IMR-90 (cell line): Measurements from ENCODE around the gene CYP3A4. TPM values are rescaled to one million over a fixed set of nuclear protein-coding genes. Genes with fewer than 3 reads are reported as not detected.

ENCODE experiments used
- ATAC-seq: fragments of 200-7000 bp; cut with Tn5 transposase; 2 replicates; pipeline ENCODE4 v1.9.1; 2020; ENCODE audit warnings: low read depth, mild to moderate bottlenecking, moderate library complexity
- BruUV-seq: library from RNA; stranded (reverse); fragments of 400-500 nt; replicated peaks from 2 replicates; lab custom pipeline; 2021; lab: Mats Ljungman, UMichigan
- CTCF ChIA-PET: fragments of 300-600 bp; formaldehyde crosslinking; extraction: SDS; loops from one replicate; lab custom pipeline; 2021; ENCODE audit warnings: antibody characterized with exemption; lab: Yijun Ruan, JAX
- POLR2A ChIA-PET: fragments of 300-600 bp; sonication (Branson Sonifier 250); formaldehyde crosslinking; loops from one replicate; lab custom pipeline; 2022; ENCODE audit warnings: antibody characterized with exemption; ENCODE audit not compliant: unreplicated experiment; lab: Charles Lee
- DNase-seq: peaks from one replicate; pipeline ENCODE4 v3.0.0; 2013
- H2AFZ ChIP-seq: replicated peaks from 2 replicates; pipeline ENCODE3; 2013; ENCODE audit warnings: low read length, mild to moderate bottlenecking; ENCODE audit not compliant: poor library complexity
- H2AK5ac ChIP-seq: 2 replicates; pipeline ENCODE4 v1.6.1; 2013; ENCODE audit warnings: low read depth, low read length, inconsistent platforms
- H2AK9ac ChIP-seq: replicated peaks from 2 replicates; pipeline ENCODE3; 2013; ENCODE audit warnings: mild to moderate bottlenecking, low read depth, low read length, moderate library complexity; ENCODE audit not compliant: poor library complexity
- H2BK120ac ChIP-seq: 2 replicates; pipeline ENCODE4 v1.6.1; 2013; ENCODE audit warnings: low read depth, low read length, inconsistent platforms
- H2BK15ac ChIP-seq: 3 replicates; pipeline ENCODE4 v1.6.1; 2013; ENCODE audit warnings: low read depth, low read length, inconsistent platforms
- H2BK20ac ChIP-seq: 2 replicates; pipeline ENCODE4 v1.6.1; 2013; ENCODE audit warnings: low read depth, mild to moderate bottlenecking, inconsistent platforms, low read length, moderate library complexity
- H2BK5ac ChIP-seq: 2 replicates; pipeline ENCODE4 v1.6.1; 2013; ENCODE audit warnings: mild to moderate bottlenecking, low read depth, low read length, inconsistent platforms; ENCODE audit not compliant: poor library complexity, severe bottlenecking
- H3K14ac ChIP-seq: replicated peaks from 2 replicates; pipeline ENCODE4 v1.6.1; 2013; ENCODE audit warnings: low read depth, low read length, inconsistent platforms
- H3K18ac ChIP-seq: 2 replicates; pipeline ENCODE4 v1.6.1; 2013; ENCODE audit warnings: low read depth, low read length, control low read depth
- H3K23ac ChIP-seq: 2 replicates; pipeline ENCODE4 v1.6.1; 2013; ENCODE audit warnings: low read depth, low read length, inconsistent platforms
- H3K27ac ChIP-seq: 2 replicates; pipeline ENCODE4 v1.5.1; 2013; ENCODE audit warnings: mild to moderate bottlenecking, control low read depth, low read length; ENCODE audit not compliant: insufficient read depth
- H3K27me3 ChIP-seq: 2 replicates; pipeline ENCODE4 v1.6.1; 2013; ENCODE audit warnings: low read length; ENCODE audit not compliant: control insufficient read depth, insufficient read depth
- H3K36me3 ChIP-seq: 2 replicates; pipeline ENCODE4 v1.6.1; 2013; ENCODE audit warnings: low read length, mixed read lengths; ENCODE audit not compliant: control insufficient read depth, insufficient read depth
- H3K4ac ChIP-seq: 2 replicates; pipeline ENCODE4 v1.6.1; 2013; ENCODE audit warnings: low read depth, low read length, inconsistent platforms
- H3K4me1 ChIP-seq: 2 replicates; pipeline ENCODE4 v1.6.1; 2013; ENCODE audit warnings: low read length, mixed read lengths; ENCODE audit not compliant: control insufficient read depth, insufficient read depth
- H3K4me2 ChIP-seq: 2 replicates; pipeline ENCODE4 v1.6.1; 2013; ENCODE audit warnings: low read depth, mild to moderate bottlenecking, control low read depth, low read length, moderate library complexity
- H3K4me3 ChIP-seq: 2 replicates; pipeline ENCODE4 v1.5.1; 2013; ENCODE audit warnings: low read depth, mild to moderate bottlenecking, control low read depth, low read length, moderate library complexity; ENCODE audit not compliant: insufficient read depth
- H3K56ac ChIP-seq: 2 replicates; pipeline ENCODE4 v1.6.1; 2013; ENCODE audit warnings: low read length, inconsistent platforms; ENCODE audit not compliant: insufficient read depth; ENCODE audit errors: extremely low read depth
- H3K79me1 ChIP-seq, 2 experiments: 2 replicates each; pipeline ENCODE4 v1.6.1; 2013; ENCODE audit warnings: low read length in 2 of 2, inconsistent platforms in 1 of 2, low read depth in 1 of 2
- H3K9ac ChIP-seq: 2 replicates; pipeline ENCODE4 v1.6.1; 2013; ENCODE audit warnings: low read depth, low read length, control low read depth
- H3K9me1 ChIP-seq: 2 replicates; pipeline ENCODE4 v1.6.1; 2013; ENCODE audit warnings: low read length, inconsistent platforms; ENCODE audit not compliant: insufficient read depth
- H3K9me3 ChIP-seq: 2 replicates; pipeline ENCODE4 v1.6.1; 2013; ENCODE audit warnings: low read length; ENCODE audit not compliant: control insufficient read depth, insufficient read depth
- H4K20me1 ChIP-seq: 2 replicates; pipeline ENCODE4 v1.6.1; 2013; ENCODE audit warnings: low read length, inconsistent platforms; ENCODE audit not compliant: insufficient read depth
- H4K5ac ChIP-seq: 2 replicates; pipeline ENCODE4 v1.6.1; 2013; ENCODE audit warnings: mild to moderate bottlenecking, low read depth, low read length, control low read depth
- H4K8ac ChIP-seq, 2 experiments: 2 replicates each; pipeline ENCODE4 v1.6.1; 2013; ENCODE audit warnings: low read depth in 2 of 2, low read length in 2 of 2, control low read depth in 1 of 2, inconsistent platforms in 1 of 2
- H4K91ac ChIP-seq: 2 replicates; pipeline ENCODE4 v1.6.1; 2013; ENCODE audit warnings: low read depth, low read length, inconsistent platforms; ENCODE audit not compliant: insufficient read depth
- USF2 ChIP-seq: fragments of 150-350 bp; IDR thresholded peaks from 2 replicates; pipeline ENCODE4 v1.6.1; 2017; ENCODE audit warnings: mild to moderate bottlenecking, antibody characterized with exemption, low read length, low read depth
- WGBS, 2 experiments: methylation state at CpG; one replicate each; pipeline versions ENCODE4 v1.1.5 to v1.1.7; 2013; ENCODE audit warnings: missing lambda C conversion rate in 2 of 2; ENCODE audit not compliant: insufficient read length in 1 of 2; ENCODE audit errors: extremely low coverage in 2 of 2; 5-methylcytosine and 5-hydroxymethylcytosine counted together
- dilution Hi-C: fragments of 300-500 bp; cut with HindIII; formaldehyde crosslinking; loops from one replicate; pipeline ENCODE4 v1.14.3; 2018; ENCODE audit warnings: low sequenced_read_pairs; ENCODE audit not compliant: unreplicated experiment
- in situ Hi-C: fragments of 300-500 bp; cut with MboI; formaldehyde crosslinking; loops from 3 replicates; pipeline ENCODE4 v1.14.3; 2019; ENCODE audit warnings: low sequenced_read_pairs, inconsistent platforms, mixed read lengths
- intact Hi-C: fragments of 100-400 bp; cut with micrococcal nuclease; formaldehyde crosslinking; loops from 2 replicates; pipeline ENCODE4 v1.10.0; 2022
- polyA plus RNA-seq, 3 experiments: library from polyadenylated mRNA; depleted of rRNA; stranded (reverse); fragments of >200 nt; gene quantifications; 2 replicates each; pipeline ENCODE4 v1.2.3, GENCODE V29; 2012; ENCODE audit warnings: low replicate concordance in 1 of 3
- total RNA-seq: library from RNA; depleted of rRNA; stranded (reverse); fragments of >200 nt; gene quantifications from 2 replicates; pipeline ENCODE4 v1.2.3, GENCODE V29; 2012

Gene CYP3A4
- total and polyA plus RNA-seq, 2 of the 4 experiments (the other 2 are of a cell fraction) = not detected

GRCh38 chr7:99767662-99768061, 16.3 kb downstream of the CYP3A4 start:
- H4K20me1 ChIP-seq = no peaks in the 10 kb centered on the region
- no peak for TF ChIP-seq USF2
- no peaks in the 10 kb centered on the region for H3K36me3 ChIP-seq
- dilution Hi-C loops (no loop called here), intact Hi-C loops (no loop called here), in situ Hi-C loops (no loop called here)
- no TSS peak for BruUV-seq
- H2BK15ac ChIP-seq = no peak overlapping the region
- CTCF ChIA-PET = no interaction called here
- no peak overlapping the region for H2AFZ ChIP-seq
- H3K27ac ChIP-seq = no peak overlapping the region
- H3K18ac ChIP-seq = no peak overlapping the region
- POLR2A ChIA-PET = no interaction called here
- H3K4me3 ChIP-seq = no peak overlapping the region
- H4K8ac ChIP-seq = no peak overlapping the region
- WGBS, 2 experiments = no CpG with 5 or more reads among the region's 1 CpG
- H2AK5ac ChIP-seq = no peak overlapping the region
- H2BK5ac ChIP-seq = no peak overlapping the region
- H3K9ac ChIP-seq = no peak overlapping the region
- no peak for DNase-seq
- H3K9me3 ChIP-seq = no peaks in the 10 kb centered on the region
- H3K4ac ChIP-seq = no peak overlapping the region
- H4K91ac ChIP-seq = no peak overlapping the region
- no peak overlapping the region for H3K14ac ChIP-seq
- no peak overlapping the region for H3K56ac ChIP-seq
- H2BK20ac ChIP-seq = no peak overlapping the region
- no peak for ATAC-seq
- no peak overlapping the region for H3K4me2 ChIP-seq
- no peaks in the 10 kb centered on the region for H3K79me1 ChIP-seq
- H2AK9ac ChIP-seq = no peak overlapping the region
- no peak overlapping the region for H4K5ac ChIP-seq
- no peak overlapping the region for H3K23ac ChIP-seq
- no peaks in the 10 kb centered on the region for H3K9me1 ChIP-seq
- no peaks in the 10 kb centered on the region for H3K4me1 ChIP-seq
- no peak overlapping the region for H2BK120ac ChIP-seq
- peaks cover 4% of the 10 kb centered on the region; the same call in 1 of the 2 replicates for H3K27me3 ChIP-seq
